Activated T-helper 17 cell treated with anti-CD3 and anti-CD28 coated beads, Interleukin-2, amount 50 U/mL, for 72 hours (primary cell): ENCODE data around the gene PHYH. TPM values are rescaled to one million over a fixed set of nuclear protein-coding genes. Genes with fewer than 3 reads are reported as not detected.
"Not testable (repeated sequence)": the region's sequence is repeated elsewhere in the genome, so short reads cannot be mapped to it uniquely, and the experiment has no call there.

Source experiments
- ATAC-seq: fragments of 150-1000 bp; cut with Tn5 transposase; replicated peaks from 2 replicates; pipeline ENCODE4 v1.10.0; 2021; ENCODE audit warnings: mild to moderate bottlenecking, moderate library complexity
- H3K27ac Mint-ChIP-seq: one replicate; pipeline ENCODE4 v1.8.0; 2022; ENCODE audit warnings: mixed read lengths
- H3K27me3 Mint-ChIP-seq: one replicate; pipeline ENCODE4 v1.8.0; 2022; ENCODE audit warnings: mixed read lengths
- H3K36me3 Mint-ChIP-seq: one replicate; pipeline ENCODE4 v1.8.0; 2022; ENCODE audit warnings: low read depth, mild to moderate bottlenecking, mixed read lengths
- H3K4me1 Mint-ChIP-seq: one replicate; pipeline ENCODE4 v1.8.0; 2022; ENCODE audit warnings: mixed read lengths
- H3K4me3 Mint-ChIP-seq: one replicate; pipeline ENCODE4 v1.8.0; 2022; ENCODE audit warnings: mild to moderate bottlenecking, mixed read lengths
- H3K9me3 Mint-ChIP-seq: one replicate; pipeline ENCODE4 v1.8.0; 2022; ENCODE audit warnings: mixed read lengths
- total RNA-seq, 2 donors: library from RNA; stranded (reverse); gene quantifications; one replicate each; pipeline ENCODE4 v1.2.3, GENCODE V29; 2022

Gene PHYH
- total RNA-seq, 2 donors from 2014 or later, result 8.2 to 9.2 TPM

GRCh38 chr10:13308096-13308495, 8.2 kb upstream of the PHYH start:
- ATAC-seq, result no peak
- H3K9me3 Mint-ChIP-seq, result no peaks in the 10 kb centered on the region
- no peaks in the 10 kb centered on the region for H3K27me3 Mint-ChIP-seq
- no peaks in the 10 kb centered on the region for H3K4me1 Mint-ChIP-seq
- H3K36me3 Mint-ChIP-seq, result peaks cover 5% of the 10 kb centered on the region
- H3K27ac Mint-ChIP-seq, result no peak overlapping the region
- H3K4me3 Mint-ChIP-seq, result no peak overlapping the region

- no peak for ATAC-seq
- no peaks in the 10 kb centered on the region for H3K27me3 Mint-ChIP-seq
- H3K4me3 Mint-ChIP-seq, result no peak overlapping the region
- no peaks in the 10 kb centered on the region for H3K9me3 Mint-ChIP-seq
- H3K36me3 Mint-ChIP-seq, result peaks cover 15% of the 10 kb centered on the region
- H3K4me1 Mint-ChIP-seq, result no peaks in the 10 kb centered on the region
- H3K27ac Mint-ChIP-seq, result no peak overlapping the region
Measured at GRCh38 chr10:13306103-13306502, 6.2 kb upstream of the PHYH start.

GRCh38 chr10:13302821-13303555, 3.1 kb upstream of the PHYH start:
- H3K27me3 Mint-ChIP-seq, result no peaks in the 10 kb centered on the region
- H3K36me3 Mint-ChIP-seq, result peaks cover 15% of the 10 kb centered on the region
- no peak for ATAC-seq
- H3K27ac Mint-ChIP-seq, result peak overlapping the region; percentile 95
- H3K9me3 Mint-ChIP-seq, result no peaks in the 10 kb centered on the region
- H3K4me1 Mint-ChIP-seq, result peaks cover 5% of the 10 kb centered on the region
- peak overlapping the region; percentile 84 for H3K4me3 Mint-ChIP-seq

- Mint-ChIP-seq H3K27ac (no peak overlapping the region), H3K27me3 (no peaks in the 10 kb centered on the region), H3K4me3 (peak overlapping the region; percentile 84)
Measured at GRCh38 chr10:13298748-13299436, 972 bp downstream of the PHYH start.

GRCh38 chr10:13296476-13296875, 3.4 kb downstream of the PHYH start:
- ATAC-seq, result no peak
- Mint-ChIP-seq H3K36me3 (peaks cover 17% of the 10 kb centered on the region), H3K4me3 (no peak overlapping the region), H3K9me3 (no peaks in the 10 kb centered on the region), H3K27me3 (no peaks in the 10 kb centered on the region), H3K27ac (no peak overlapping the region), H3K4me1 (peaks cover 5% of the 10 kb centered on the region)

More at GRCh38 chr10:13298748-13299436, 972 bp downstream of the PHYH start:
- H3K9me3 Mint-ChIP-seq, result no peaks in the 10 kb centered on the region
- H3K36me3 Mint-ChIP-seq, result peaks cover 16% of the 10 kb centered on the region
- no peak for ATAC-seq
- peaks cover 5% of the 10 kb centered on the region for H3K4me1 Mint-ChIP-seq

- no peak overlapping the region for H3K4me3 Mint-ChIP-seq
- H3K4me1 Mint-ChIP-seq, result peaks cover 5% of the 10 kb centered on the region
- no peak for ATAC-seq
- no peak overlapping the region for H3K27ac Mint-ChIP-seq
- no peaks in the 10 kb centered on the region for H3K27me3 Mint-ChIP-seq
- H3K36me3 Mint-ChIP-seq, result peaks cover 17% of the 10 kb centered on the region
- H3K9me3 Mint-ChIP-seq, result no peaks in the 10 kb centered on the region
Measured at GRCh38 chr10:13294784-13295183, 5.1 kb downstream of the PHYH start.

- H3K9me3 Mint-ChIP-seq, result no peaks in the 10 kb centered on the region
- ATAC-seq, result no peak
Measured at GRCh38 chr10:13291821-13292773, 7.8 kb downstream of the PHYH start.

GRCh38 chr10:13291061-13291460, 8.8 kb downstream of the PHYH start:
- H3K4me3 Mint-ChIP-seq, result no peak overlapping the region
- H3K9me3 Mint-ChIP-seq, result no peaks in the 10 kb centered on the region
- ATAC-seq, result no peak
- no peaks in the 10 kb centered on the region for H3K27me3 Mint-ChIP-seq
- no peak overlapping the region for H3K27ac Mint-ChIP-seq
- peaks cover 30% of the 10 kb centered on the region for H3K36me3 Mint-ChIP-seq
- peaks cover 9% of the 10 kb centered on the region for H3K4me1 Mint-ChIP-seq

More at GRCh38 chr10:13291821-13292773, 7.8 kb downstream of the PHYH start:
- H3K36me3 Mint-ChIP-seq, result peaks cover 26% of the 10 kb centered on the region
- H3K4me3 Mint-ChIP-seq, result no peak overlapping the region
- no peaks in the 10 kb centered on the region for H3K27me3 Mint-ChIP-seq
- no peak overlapping the region for H3K27ac Mint-ChIP-seq
- H3K4me1 Mint-ChIP-seq, result peaks cover 9% of the 10 kb centered on the region

- no peaks in the 10 kb centered on the region for H3K27me3 Mint-ChIP-seq
- H3K4me3 Mint-ChIP-seq, result no peak overlapping the region
- peaks cover 8% of the 10 kb centered on the region for H3K4me1 Mint-ChIP-seq
- no peaks in the 10 kb centered on the region for H3K9me3 Mint-ChIP-seq
- H3K27ac Mint-ChIP-seq, result no peak overlapping the region
- H3K36me3 Mint-ChIP-seq, result peaks cover 25% of the 10 kb centered on the region
- no peak for ATAC-seq
Measured at GRCh38 chr10:13284050-13284449, 15.8 kb downstream of the PHYH start.

- H3K27ac Mint-ChIP-seq, H3K4me3 Mint-ChIP-seq, H3K27me3 Mint-ChIP-seq, ATAC-seq, H3K4me1 Mint-ChIP-seq, H3K9me3 Mint-ChIP-seq: not testable (repeated sequence)
- peaks cover 19% of the 10 kb centered on the region for H3K36me3 Mint-ChIP-seq
Measured at GRCh38 chr10:13282348-13282747, 17.5 kb downstream of the PHYH start.

GRCh38 chr10:13276749-13277365, 23.0 kb downstream of the PHYH start:
- H3K9me3 Mint-ChIP-seq, result no peaks in the 10 kb centered on the region
- no peaks in the 10 kb centered on the region for H3K4me1 Mint-ChIP-seq
- H3K27me3 Mint-ChIP-seq, result no peaks in the 10 kb centered on the region
- H3K27ac Mint-ChIP-seq, result no peak overlapping the region
- ATAC-seq, result no peak
- peaks cover 12% of the 10 kb centered on the region for H3K36me3 Mint-ChIP-seq
- no peak overlapping the region for H3K4me3 Mint-ChIP-seq

GRCh38 chr10:13276146-13276545, 23.7 kb downstream of the PHYH start:
- H3K9me3 Mint-ChIP-seq, H3K27me3 Mint-ChIP-seq, H3K4me3 Mint-ChIP-seq, ATAC-seq, H3K36me3 Mint-ChIP-seq, H3K27ac Mint-ChIP-seq, H3K4me1 Mint-ChIP-seq: not testable (repeated sequence)

- H3K27ac Mint-ChIP-seq, result no peak overlapping the region
- H3K4me1 Mint-ChIP-seq, result no peaks in the 10 kb centered on the region
- no peaks in the 10 kb centered on the region for H3K36me3 Mint-ChIP-seq
- H3K9me3 Mint-ChIP-seq, result no peaks in the 10 kb centered on the region
- no peaks in the 10 kb centered on the region for H3K27me3 Mint-ChIP-seq
- H3K4me3 Mint-ChIP-seq, result no peak overlapping the region
- no peak for ATAC-seq
Measured at GRCh38 chr10:13272164-13272571, 27.7 kb downstream of the PHYH start.

- peak; percentile 81 for ATAC-seq
- no peaks in the 10 kb centered on the region for H3K36me3 Mint-ChIP-seq
- no peak overlapping the region for H3K27ac Mint-ChIP-seq
- no peaks in the 10 kb centered on the region for H3K27me3 Mint-ChIP-seq
- no peak overlapping the region for H3K4me3 Mint-ChIP-seq
- no peaks in the 10 kb centered on the region for H3K4me1 Mint-ChIP-seq
- H3K9me3 Mint-ChIP-seq, result no peaks in the 10 kb centered on the region
Measured at GRCh38 chr10:13271552-13272163, 28.2 kb downstream of the PHYH start.
